Fibroblast of mammary gland (primary cell): Measurements from ENCODE around the gene MSLN.

ENCODE experiments used
- DNase-seq: peaks from one replicate; pipeline ENCODE4 v3.0.0-alpha.2; 2010; ENCODE audit warnings: low read depth
- H3K4me3 ChIP-seq: 2 replicates; pipeline ENCODE4 v1.5.1; 2011; ENCODE audit warnings: low read depth, mild to moderate bottlenecking, low read length, moderate library complexity; ENCODE audit not compliant: control insufficient read depth
- CTCF ChIP-seq: conservative IDR thresholded peaks from 2 replicates; pipeline ENCODE4 v1.5.1; 2011; ENCODE audit warnings: low read depth, low read length, inconsistent platforms; ENCODE audit not compliant: control insufficient read depth, insufficient read depth

The MSLN gene

GRCh38 chr16:802914-803753 lies 42.6 kb downstream of the MSLN start:
- no peak overlapping the region for H3K4me3 ChIP-seq
- TF ChIP-seq CTCF, result no peak
- DNase-seq, result no peak

- H3K4me3 ChIP-seq, result no peak overlapping the region
- no peak for DNase-seq
- no peak for TF ChIP-seq CTCF
Measured at GRCh38 chr16:803754-804080, 43.2 kb downstream of the MSLN start.

GRCh38 chr16:804193-805048 lies 43.9 kb downstream of the MSLN start:
- DNase-seq, result no peak
- no peak overlapping the region for H3K4me3 ChIP-seq
- TF ChIP-seq CTCF, result no peak

- no peak for DNase-seq
- TF ChIP-seq CTCF, result no peak
- no peak overlapping the region for H3K4me3 ChIP-seq
Measured at GRCh38 chr16:805474-805873, 44.9 kb downstream of the MSLN start.

GRCh38 chr16:807347-808084 lies 47.0 kb downstream of the MSLN start:
- peak overlapping the region; percentile 79 for H3K4me3 ChIP-seq
- peak; percentile 89 for DNase-seq
- no peak for TF ChIP-seq CTCF

GRCh38 chr16:808085-808386 lies 47.5 kb downstream of the MSLN start:
- DNase-seq, result no peak
- peak overlapping the region; percentile 79 for H3K4me3 ChIP-seq
- TF ChIP-seq CTCF, result no peak
